Lower leg skin (tissue), 4 donors: Measurements from ENCODE around the gene CCS. TPM values are rescaled to one million over a fixed set of nuclear protein-coding genes. Genes with fewer than 3 reads are reported as not detected.
"Not testable (repeated sequence)": the region's sequence is repeated elsewhere in the genome, so short reads cannot be mapped to it uniquely, and the experiment has no call there.

Source experiments
- DNase-seq, 2 donors: peaks; one replicate each; pipeline ENCODE4 v3.0.0-alpha.2; 2019; ENCODE audit warnings: low spot score in 2 of 2
- H3K4me3 ChIP-seq: fragments of 200-600 bp; sonication (generic); 2 replicates; pipeline ENCODE4 v1.5.1; 2017; ENCODE audit warnings: mild to moderate bottlenecking, low read depth; ENCODE audit not compliant: poor library complexity, severe bottlenecking
- POLR2A ChIP-seq, 2 donors: fragments of 450-650 bp; IDR thresholded peaks; one replicate each; pipeline ENCODE4 v1.6.1; 2016 to 2017; ENCODE audit warnings: antibody characterized with exemption in 2 of 2, mild to moderate bottlenecking in 1 of 2, moderate library complexity in 1 of 2
- WGBS, 2 donors: methylation state at CpG; one replicate each; pipeline ENCODE4 v1.1.5; 2018; 5-methylcytosine and 5-hydroxymethylcytosine counted together
- intact Hi-C: fragments of 100-400 bp; cut with DNase I; formaldehyde crosslinking; loops from one replicate; pipeline ENCODE4 v1.15.0; 2023; ENCODE audit warnings: low total_unique reads
- total RNA-seq, 4 donors: library from RNA; depleted of rRNA; stranded (reverse); fragments of >200 nt; gene quantifications; one replicate each; pipeline ENCODE4 v1.1.0, GENCODE V29; 2016
- TF ChIP-seq, protein P1 (sequence below), 3 donors: fragments of 450-650 bp; IDR thresholded peaks; one replicate each; pipeline ENCODE4 v1.5.1; 2016; ENCODE audit warnings: antibody characterized with exemption in 3 of 3, mild to moderate bottlenecking in 3 of 3, moderate library complexity in 2 of 3

Gene CCS
- total RNA-seq, 4 donors from 2014 or later: 13.7 to 24.2 (median 15.2) TPM

DNA sequence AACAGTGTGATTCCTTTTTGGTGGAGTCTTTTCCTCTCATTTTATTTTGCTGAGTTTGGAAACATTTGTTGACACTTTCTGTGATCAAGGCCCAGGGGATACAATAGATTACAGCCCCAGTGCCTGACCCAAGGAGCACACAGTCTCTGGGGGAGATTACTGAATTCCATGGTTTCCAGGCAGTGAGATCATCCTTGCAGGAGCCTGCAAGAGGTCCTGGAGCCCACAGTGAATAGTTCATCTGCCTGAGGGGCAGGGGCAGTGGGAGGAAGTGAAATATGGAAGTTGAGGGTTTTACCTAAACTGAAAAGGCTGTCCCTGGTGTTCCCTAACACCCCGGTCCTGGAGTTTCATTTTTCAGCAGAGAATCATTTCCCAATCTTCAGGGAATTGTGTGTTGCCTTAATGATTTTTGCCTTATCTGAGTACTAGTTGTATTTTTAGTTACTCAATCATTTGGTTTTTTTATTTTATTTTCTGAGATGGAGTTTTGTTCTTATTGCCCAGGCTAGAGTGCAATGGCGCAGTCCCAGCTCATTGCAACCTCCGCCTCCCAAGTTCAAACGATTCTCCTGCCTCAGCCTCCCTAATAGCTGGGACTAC lies 7.7 kb downstream of the CCS start:
- no peak overlapping the region for H3K4me3 ChIP-seq
- TF ChIP-seq, protein P1, sequence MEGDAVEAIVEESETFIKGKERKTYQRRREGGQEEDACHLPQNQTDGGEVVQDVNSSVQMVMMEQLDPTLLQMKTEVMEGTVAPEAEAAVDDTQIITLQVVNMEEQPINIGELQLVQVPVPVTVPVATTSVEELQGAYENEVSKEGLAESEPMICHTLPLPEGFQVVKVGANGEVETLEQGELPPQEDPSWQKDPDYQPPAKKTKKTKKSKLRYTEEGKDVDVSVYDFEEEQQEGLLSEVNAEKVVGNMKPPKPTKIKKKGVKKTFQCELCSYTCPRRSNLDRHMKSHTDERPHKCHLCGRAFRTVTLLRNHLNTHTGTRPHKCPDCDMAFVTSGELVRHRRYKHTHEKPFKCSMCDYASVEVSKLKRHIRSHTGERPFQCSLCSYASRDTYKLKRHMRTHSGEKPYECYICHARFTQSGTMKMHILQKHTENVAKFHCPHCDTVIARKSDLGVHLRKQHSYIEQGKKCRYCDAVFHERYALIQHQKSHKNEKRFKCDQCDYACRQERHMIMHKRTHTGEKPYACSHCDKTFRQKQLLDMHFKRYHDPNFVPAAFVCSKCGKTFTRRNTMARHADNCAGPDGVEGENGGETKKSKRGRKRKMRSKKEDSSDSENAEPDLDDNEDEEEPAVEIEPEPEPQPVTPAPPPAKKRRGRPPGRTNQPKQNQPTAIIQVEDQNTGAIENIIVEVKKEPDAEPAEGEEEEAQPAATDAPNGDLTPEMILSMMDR (IDR thresholded peaks at IDR 0.05): no peak
- TF ChIP-seq POLR2A (IDR thresholded peaks at IDR 0.05): no peak
- WGBS, 2 donors: 89 to 95% methylated on average over 4 of the region's 4 CpGs
- DNase-seq: no peak
- intact Hi-C loops: no loop called here

DNA sequence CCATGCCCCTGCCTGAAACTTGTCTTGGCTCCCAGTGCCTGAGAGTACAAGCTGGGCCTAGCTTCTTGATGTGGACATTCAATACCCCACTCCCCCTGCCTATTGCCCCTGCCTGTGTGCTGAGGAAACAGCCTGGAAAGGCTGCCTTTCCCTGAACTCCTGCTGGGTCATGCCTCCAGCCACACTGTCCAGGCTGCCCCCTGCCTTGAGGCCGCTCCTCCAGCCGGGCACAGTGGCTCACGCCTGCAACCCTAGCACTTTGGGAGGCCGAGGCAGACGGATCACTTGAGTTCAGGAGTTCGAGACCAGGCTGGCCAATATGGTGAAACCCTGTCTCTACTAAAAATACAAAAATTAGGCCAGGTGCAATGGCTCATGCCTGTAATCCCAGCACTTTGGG lies 10.1 kb downstream of the CCS start:
- intact Hi-C loops: no loop called here
- TF ChIP-seq, protein P1 (IDR thresholded peaks at IDR 0.05): no peak
- no peak for TF ChIP-seq POLR2A (IDR thresholded peaks at IDR 0.05)
- no peak for DNase-seq
- no peak overlapping the region for H3K4me3 ChIP-seq
- WGBS, 2 donors: 88 to 96% methylated on average over 6 of the region's 6 CpGs

DNA sequence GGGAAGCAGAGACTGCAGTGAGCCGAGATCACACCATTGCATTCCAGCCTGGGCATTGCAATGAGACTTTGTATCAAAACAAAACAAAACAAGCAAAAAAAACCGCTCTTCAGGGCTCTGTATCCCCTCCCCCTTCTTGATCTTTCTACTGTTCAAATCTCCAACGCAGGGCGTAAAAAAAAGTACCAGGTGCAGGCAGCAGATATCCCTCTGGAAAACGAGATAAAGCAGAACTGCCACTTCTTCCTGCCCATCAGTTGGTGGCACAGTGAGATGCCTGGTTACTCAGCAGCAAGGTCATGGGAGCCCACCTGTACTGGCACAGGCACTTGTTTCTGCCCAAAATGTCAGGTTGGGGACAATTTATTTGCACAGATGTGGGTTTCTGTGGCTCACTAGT lies 11.2 kb downstream of the CCS start:
- intact Hi-C loops: no loop called here
- 86 to 89% methylated on average over 5 of the region's 5 CpGs for WGBS, 2 donors
- TF ChIP-seq POLR2A (IDR thresholded peaks at IDR 0.05): no peak
- TF ChIP-seq, protein P1 (IDR thresholded peaks at IDR 0.05): no peak
- no peak overlapping the region for H3K4me3 ChIP-seq
- no peak for DNase-seq

DNA sequence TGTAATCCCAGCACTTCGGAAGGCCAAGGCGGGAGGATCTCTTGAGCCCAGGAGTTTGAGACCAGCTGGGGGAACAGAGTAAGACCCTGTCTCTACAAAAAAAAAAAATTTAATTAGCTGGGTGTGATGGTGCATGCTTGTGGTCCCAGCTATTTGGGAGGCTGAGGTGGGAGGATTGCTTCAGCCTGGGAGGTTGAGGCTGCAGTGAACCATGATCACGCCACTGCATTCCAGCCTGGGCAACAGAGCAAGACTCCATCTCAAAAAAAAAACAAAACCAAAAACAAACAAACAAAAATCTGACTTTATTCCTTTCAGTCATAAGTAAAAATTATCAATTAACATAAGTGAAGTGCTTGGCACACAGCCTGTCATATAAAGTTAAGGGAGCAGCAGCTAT lies 13.6 kb downstream of the CCS start:
- intact Hi-C loops, H3K4me3 ChIP-seq, DNase-seq: not testable (repeated sequence)
- WGBS, 2 donors: 90 to 91% methylated on average over 3 of the region's 3 CpGs

DNA sequence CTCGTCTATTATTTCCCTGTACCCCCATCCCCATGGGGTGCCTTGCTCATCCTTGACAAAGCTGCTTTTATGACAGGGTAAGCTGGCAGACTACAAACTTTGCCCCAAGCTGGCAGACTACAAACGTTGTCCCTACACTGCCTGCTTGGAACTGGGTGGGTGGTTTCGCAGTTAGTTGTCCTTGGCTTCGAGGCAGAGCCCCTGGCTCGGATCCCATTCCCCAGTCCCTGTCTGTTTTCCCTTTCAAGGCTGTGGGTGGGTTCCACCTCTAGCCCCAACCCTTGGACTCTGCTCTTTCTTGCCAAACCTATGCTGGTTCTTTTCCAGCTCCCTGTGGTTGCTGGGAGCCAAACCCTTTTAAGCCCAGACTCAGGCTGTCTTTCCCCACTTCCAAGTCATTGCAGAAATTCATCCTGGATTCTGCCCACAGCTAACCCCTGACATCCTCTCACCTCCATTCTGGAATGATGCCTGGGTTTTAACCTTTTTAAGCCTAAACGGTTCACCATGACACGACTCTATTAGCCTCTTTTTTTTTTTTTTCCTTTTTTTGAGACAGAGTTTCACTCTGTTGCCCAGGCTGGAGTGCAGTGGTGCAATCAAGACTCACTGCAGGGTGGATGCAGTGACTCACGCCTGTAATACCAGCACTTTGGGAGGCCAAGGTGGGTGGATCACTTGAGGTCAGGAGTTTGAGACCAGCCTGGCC lies 14.3 kb downstream of the CCS start:
- H3K4me3 ChIP-seq: no peak overlapping the region
- intact Hi-C loops: no loop called here
- no peak for TF ChIP-seq POLR2A (IDR thresholded peaks at IDR 0.05)
- TF ChIP-seq, protein P1 (IDR thresholded peaks at IDR 0.05): no peak
- WGBS, 2 donors: 18 to 20% methylated on average over 8 of the region's 8 CpGs
- peak; percentile 53 to 89 for DNase-seq

DNA sequence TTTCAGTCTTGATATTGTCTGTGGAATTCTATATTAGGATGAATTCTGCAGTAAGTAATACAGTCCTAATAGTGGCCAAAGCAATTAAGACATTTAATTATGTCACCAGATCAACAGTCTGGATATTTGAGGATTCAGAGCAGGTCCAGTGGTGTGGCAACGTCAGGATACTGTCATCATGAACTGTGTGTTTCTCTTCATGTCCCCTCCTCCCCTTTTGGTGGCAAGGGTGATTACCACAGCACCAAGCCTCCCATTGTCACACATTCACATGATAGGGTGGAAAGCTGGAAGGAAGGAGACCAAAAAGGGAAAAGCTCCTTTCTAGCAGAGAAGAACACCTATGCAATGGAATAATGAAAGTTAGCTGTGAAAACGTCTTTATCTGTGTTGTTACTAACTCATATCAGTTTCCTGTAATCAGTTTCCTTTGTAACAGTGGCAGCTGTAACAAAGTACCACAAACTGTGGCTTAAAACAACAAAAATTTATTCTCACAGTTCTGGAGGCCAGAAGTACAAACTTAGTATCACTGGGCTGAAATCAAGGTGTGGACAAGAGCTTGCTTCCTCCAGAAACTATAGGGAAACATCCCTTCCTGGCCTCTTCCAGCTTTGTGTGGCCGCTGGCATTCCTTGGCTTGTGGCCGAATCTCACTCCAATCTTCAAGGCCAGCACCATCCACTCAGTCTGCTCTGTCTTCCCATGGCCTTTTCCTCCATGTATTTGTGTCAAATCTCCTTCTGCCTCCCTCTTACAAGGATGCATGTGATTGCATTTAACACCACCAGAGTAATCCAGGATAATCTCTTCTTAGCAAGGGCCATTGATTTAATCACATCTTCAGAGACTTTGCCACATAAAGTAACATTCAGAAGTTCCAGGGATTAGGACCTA lies 17.0 kb downstream of the CCS start:
- intact Hi-C loops: no loop called here
- no peak for DNase-seq
- TF ChIP-seq, protein P1 (IDR thresholded peaks at IDR 0.05): no peak
- TF ChIP-seq POLR2A (IDR thresholded peaks at IDR 0.05): no peak
- 79 to 81% methylated on average over 4 of the region's 4 CpGs for WGBS, 2 donors
- H3K4me3 ChIP-seq: no peak overlapping the region
